Neural progenitor cell (in vitro differentiated cells): ENCODE results near the gene MYOM3. TPM values are rescaled to one million over a fixed set of nuclear protein-coding genes. Genes with fewer than 3 reads are reported as not detected.

Experiments
- DNase-seq: peaks from one replicate; pipeline ENCODE4 v3.0.0-alpha.2; 2016; ENCODE audit warnings: low spot score
- H2AFZ ChIP-seq: fragments of 200-600 bp; sonication (generic); replicated peaks from 2 replicates; pipeline ENCODE4 v1.6.1; 2016; ENCODE audit warnings: antibody characterized with exemption
- H3F3A ChIP-seq: fragments of 200-600 bp; sonication (generic); 2 replicates; pipeline ENCODE4 v1.6.1; 2016; ENCODE audit warnings: antibody characterized with exemption, low read depth
- H3K27ac ChIP-seq: fragments of 200-600 bp; sonication (generic); 2 replicates; pipeline ENCODE4 v1.5.1; 2016; ENCODE audit warnings: mild to moderate bottlenecking
- H3K27me3 ChIP-seq: fragments of 200-600 bp; sonication (generic); 2 replicates; pipeline ENCODE4 v1.6.1; 2016; ENCODE audit warnings: mild to moderate bottlenecking, moderate library complexity
- H3K36me3 ChIP-seq: fragments of 200-600 bp; sonication (generic); 2 replicates; pipeline ENCODE4 v1.5.1; 2016
- H3K4me1 ChIP-seq: fragments of 200-600 bp; sonication (generic); 2 replicates; pipeline ENCODE4 v1.6.1; 2016; ENCODE audit warnings: mixed run types
- H3K4me2 ChIP-seq: fragments of 200-600 bp; sonication (generic); 2 replicates; pipeline ENCODE4 v1.6.1; 2016
- H3K4me3 ChIP-seq: fragments of 200-600 bp; sonication (generic); 2 replicates; pipeline ENCODE4 v1.5.1; 2016
- H3K79me2 ChIP-seq: fragments of 200-600 bp; sonication (generic); 2 replicates; pipeline ENCODE4 v1.6.1; 2016; ENCODE audit warnings: low read depth
- H3K9ac ChIP-seq: fragments of 200-600 bp; sonication (generic); 2 replicates; pipeline ENCODE4 v1.6.1; 2016
- H3K9me3 ChIP-seq: fragments of 200-600 bp; sonication (generic); 2 replicates; pipeline ENCODE4 v1.5.1; 2016; ENCODE audit warnings: low read depth
- H4K20me1 ChIP-seq: fragments of 200-600 bp; sonication (generic); 2 replicates; pipeline ENCODE4 v1.6.1; 2016; ENCODE audit warnings: low read depth
- H3K27ac Mint-ChIP-seq: 3 replicates; pipeline ENCODE4 v1.8.0; 2021; ENCODE audit warnings: mixed read lengths
- H3K27me3 Mint-ChIP-seq: 2 replicates; pipeline ENCODE4 v1.8.0; 2022; ENCODE audit warnings: low read depth, mild to moderate bottlenecking, inconsistent platforms, moderate library complexity, mixed read lengths; ENCODE audit not compliant: insufficient read depth
- H3K36me3 Mint-ChIP-seq: 3 replicates; pipeline ENCODE4 v1.8.0; 2021; ENCODE audit warnings: mixed read lengths
- H3K4me1 Mint-ChIP-seq: 3 replicates; pipeline ENCODE4 v1.8.0; 2021; ENCODE audit warnings: mixed read lengths
- H3K4me3 Mint-ChIP-seq: 3 replicates; pipeline ENCODE4 v1.8.0; 2021; ENCODE audit warnings: mild to moderate bottlenecking, moderate library complexity, mixed read lengths
- H3K9me3 Mint-ChIP-seq: 3 replicates; pipeline ENCODE4 v1.8.0; 2020; ENCODE audit warnings: mixed read lengths
- CTCF ChIP-seq: fragments of 200-600 bp; sonication (generic); IDR thresholded peaks from 2 replicates; pipeline ENCODE4 v1.5.1; 2017; ENCODE audit warnings: antibody characterized with exemption, mild to moderate bottlenecking
- EZH2 ChIP-seq: fragments of 200-600 bp; sonication (generic); IDR thresholded peaks from 2 replicates; pipeline ENCODE4 v1.6.1; 2017; ENCODE audit warnings: antibody characterized with exemption, mild to moderate bottlenecking, moderate library complexity
- EZH2phosphoT487 ChIP-seq: fragments of 200-600 bp; sonication (generic); IDR thresholded peaks from 2 replicates; pipeline ENCODE4 v1.6.1; 2017; ENCODE audit warnings: antibody characterized with exemption
- total RNA-seq: library from RNA; depleted of rRNA; stranded (reverse); fragments of >200 nt; gene quantifications from 2 replicates; pipeline ENCODE4 v1.2.3, GENCODE V29; 2015; ENCODE audit warnings: low replicate concordance

Gene MYOM3
- total RNA-seq, 1 donor from 2014 or later = not detected

- Mint-ChIP-seq H3K9me3 (peaks cover 2% of the 10 kb centered on the region), H3K4me3 (no peak overlapping the region), H3K36me3 (no peaks in the 10 kb centered on the region), H3K4me1 (peaks cover 34% of the 10 kb centered on the region), H3K27ac (no peak overlapping the region), H3K27me3 (peaks cover 3% of the 10 kb centered on the region)
- Histone ChIP-seq H3K27me3 (no peaks in the 10 kb centered on the region), H3K4me3 (no peak overlapping the region), H3K36me3 (no peaks in the 10 kb centered on the region), H3K79me2 (no peaks in the 10 kb centered on the region), H3K4me1 (peaks cover 10% of the 10 kb centered on the region), H2AFZ (no peak overlapping the region), H3F3A (no peaks in the 10 kb centered on the region), H3K9ac (no peak overlapping the region), H4K20me1 (no peaks in the 10 kb centered on the region), H3K9me3 (no peaks in the 10 kb centered on the region), H3K27ac (no peak overlapping the region), H3K4me2 (no peak overlapping the region)
- TF ChIP-seq CTCF (no peak), EZH2 (no peak), EZH2phosphoT487 (no peak)
- DNase-seq = no peak
Observed at GRCh38 chr1:24022581-24023361, 89.2 kb downstream of the MYOM3 start.

GRCh38 chr1:24021403-24022266, 90.3 kb downstream of the MYOM3 start:
- H3K27me3 Mint-ChIP-seq = peaks cover 3% of the 10 kb centered on the region
- H3K27ac Mint-ChIP-seq = no peak overlapping the region
- no peak overlapping the region for H3K4me3 ChIP-seq
- no peaks in the 10 kb centered on the region for H3K79me2 ChIP-seq
- no peak for TF ChIP-seq EZH2phosphoT487
- no peak for TF ChIP-seq EZH2
- TF ChIP-seq CTCF = no peak
- no peak overlapping the region for H3K4me2 ChIP-seq
- H3K27me3 ChIP-seq = no peaks in the 10 kb centered on the region
- H3K9me3 ChIP-seq = no peaks in the 10 kb centered on the region
- peaks cover 10% of the 10 kb centered on the region for H3K4me1 ChIP-seq
- no peaks in the 10 kb centered on the region for H4K20me1 ChIP-seq
- no peak for DNase-seq
- no peaks in the 10 kb centered on the region for H3K36me3 ChIP-seq
- no peak overlapping the region for H3K9ac ChIP-seq
- H3K27ac ChIP-seq = no peak overlapping the region
- H2AFZ ChIP-seq = no peak overlapping the region
- H3K4me3 Mint-ChIP-seq = no peak overlapping the region
- H3K9me3 Mint-ChIP-seq = no peaks in the 10 kb centered on the region
- H3K36me3 Mint-ChIP-seq = no peaks in the 10 kb centered on the region
- no peaks in the 10 kb centered on the region for H3F3A ChIP-seq
- peaks cover 33% of the 10 kb centered on the region for H3K4me1 Mint-ChIP-seq

- Histone ChIP-seq H3K9me3 (no peaks in the 10 kb centered on the region), H3K27me3 (no peaks in the 10 kb centered on the region), H3K4me2 (no peak overlapping the region), H3K79me2 (no peaks in the 10 kb centered on the region), H3F3A (no peaks in the 10 kb centered on the region), H3K4me3 (no peak overlapping the region), H4K20me1 (no peaks in the 10 kb centered on the region), H3K9ac (no peak overlapping the region), H3K36me3 (no peaks in the 10 kb centered on the region), H3K27ac (no peak overlapping the region), H3K4me1 (peaks cover 10% of the 10 kb centered on the region), H2AFZ (no peak overlapping the region)
- TF ChIP-seq CTCF (no peak), EZH2phosphoT487 (no peak), EZH2 (no peak)
- Mint-ChIP-seq H3K27me3 (peaks cover 3% of the 10 kb centered on the region), H3K4me3 (no peak overlapping the region), H3K9me3 (no peaks in the 10 kb centered on the region), H3K4me1 (peaks cover 33% of the 10 kb centered on the region), H3K36me3 (no peaks in the 10 kb centered on the region), H3K27ac (no peak overlapping the region)
- no peak for DNase-seq
Observed at GRCh38 chr1:24020470-24020869, 91.5 kb downstream of the MYOM3 start.
